Activated B cell treated with CpG ODN at 0.5 μM for 24 hours (primary cell): ENCODE data around the gene ASB10. TPM values are rescaled to one million over a fixed set of nuclear protein-coding genes. Genes with fewer than 3 reads are reported as not detected.
A peak's percentile ranks its signal among the peaks of the same experiment; 100 is the strongest.

Experiments
- ATAC-seq: fragments of 200-7000 bp; cut with Tn5 transposase; one replicate; pipeline ENCODE4 v1.10.0; 2021; ENCODE audit warnings: low read depth, mild to moderate bottlenecking, moderate library complexity
- CTCF ChIA-PET: fragments of 350-600 bp; sonication (Branson Sonifier 250); formaldehyde crosslinking; loops from one replicate; lab custom pipeline; 2021; ENCODE audit warnings: antibody characterized with exemption; lab: Charles Lee
- POLR2A ChIA-PET: fragments of 350-600 bp; sonication (Branson Sonifier 250); formaldehyde crosslinking; loops from one replicate; lab custom pipeline; 2021; ENCODE audit warnings: antibody characterized with exemption; lab: Charles Lee
- DNase-seq: peaks from one replicate; pipeline ENCODE4 v3.0.0; 2022
- H3K27ac Mint-ChIP-seq: one replicate; pipeline ENCODE4 v1.8.0; 2020; ENCODE audit warnings: mixed read lengths
- H3K27me3 Mint-ChIP-seq: one replicate; pipeline ENCODE4 v1.8.0; 2021; ENCODE audit warnings: mixed read lengths
- H3K36me3 Mint-ChIP-seq: one replicate; pipeline ENCODE4 v1.8.0; 2021; ENCODE audit warnings: low read depth, mixed read lengths
- H3K4me1 Mint-ChIP-seq: one replicate; pipeline ENCODE4 v1.8.0; 2021; ENCODE audit warnings: mixed read lengths
- H3K4me3 Mint-ChIP-seq: one replicate; pipeline ENCODE4 v1.8.0; 2020; ENCODE audit warnings: mild to moderate bottlenecking, mixed read lengths
- H3K9me3 Mint-ChIP-seq: one replicate; pipeline ENCODE4 v1.8.0; 2020; ENCODE audit warnings: mixed read lengths
- CTCF ChIP-seq: fragments of 200-600 bp; IDR thresholded peaks from one replicate; pipeline ENCODE4 v1.8.0; 2022; ENCODE audit warnings: antibody characterized with exemption, mild to moderate bottlenecking
- intact Hi-C: fragments of 100-400 bp; cut with micrococcal nuclease; formaldehyde crosslinking; loops from one replicate; pipeline ENCODE4 v1.15.1; 2024
- total RNA-seq: library from RNA; stranded (reverse); gene quantifications from 2 replicates; pipeline ENCODE4 v1.2.3, GENCODE V29; 2022

The ASB10 gene
- total RNA-seq, 1 donor from 2014 or later, result not detected

DNA sequence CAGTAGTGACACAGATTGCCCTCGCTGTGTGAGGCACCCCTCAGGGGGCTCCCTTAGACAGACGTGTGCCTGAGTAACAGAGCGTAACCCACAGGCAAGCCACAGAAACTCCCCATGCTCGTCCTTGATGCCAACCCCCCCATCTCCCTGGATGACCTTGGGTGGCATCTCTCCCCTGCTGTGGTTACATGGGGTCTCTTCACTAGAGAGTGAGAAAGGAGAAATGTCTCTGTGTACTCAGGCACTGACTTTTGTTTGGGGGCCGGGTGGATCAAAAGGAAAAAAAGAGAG, 1.1 kb upstream of the ASB10 start:
- Mint-ChIP-seq H3K4me3 (no peak overlapping the region), H3K9me3 (no peaks in the 10 kb centered on the region), H3K27me3 (peaks cover 31% of the 10 kb centered on the region), H3K27ac (no peak overlapping the region), H3K4me1 (peaks cover 4% of the 10 kb centered on the region), H3K36me3 (no peaks in the 10 kb centered on the region)
- intact Hi-C loops, result no loop called here
- TF ChIP-seq CTCF, result no peak
- no peak for ATAC-seq
- ChIA-PET CTCF (no interaction called here), POLR2A (interaction anchor here (1.0 kb wide), 1 partner anchor 39 kb away, joined by 3 read pairs; the partner anchor contains the start of gene ABCF2)
- DNase-seq, result no peak

GRCh38 chr7:151187409-151188251, 580 bp upstream of the ASB10 start:
- intact Hi-C loops, result no loop called here
- no peak overlapping the region for H3K4me3 Mint-ChIP-seq
- ATAC-seq (no peak), DNase-seq (no peak)
- H3K36me3 Mint-ChIP-seq, result no peaks in the 10 kb centered on the region
- H3K27ac Mint-ChIP-seq, result no peak overlapping the region
- ChIA-PET CTCF (no interaction called here), POLR2A (interaction anchor here (1.0 kb wide), 1 partner anchor 39 kb away, joined by 3 read pairs; the partner anchor contains the start of gene ABCF2)
- H3K9me3 Mint-ChIP-seq, result no peaks in the 10 kb centered on the region
- peaks cover 4% of the 10 kb centered on the region for H3K4me1 Mint-ChIP-seq
- TF ChIP-seq CTCF, result no peak
- H3K27me3 Mint-ChIP-seq, result peaks cover 26% of the 10 kb centered on the region

- ChIA-PET POLR2A (no interaction called here), CTCF (no interaction called here)
- H3K27me3 Mint-ChIP-seq, result peaks cover 27% of the 10 kb centered on the region
- peaks cover 4% of the 10 kb centered on the region for H3K4me1 Mint-ChIP-seq
- TF ChIP-seq CTCF, result no peak
- no peaks in the 10 kb centered on the region for H3K36me3 Mint-ChIP-seq
- ATAC-seq (no peak), DNase-seq (no peak)
- H3K27ac Mint-ChIP-seq, result no peak overlapping the region
- no peak overlapping the region for H3K4me3 Mint-ChIP-seq
- intact Hi-C loops, result no loop called here
- no peaks in the 10 kb centered on the region for H3K9me3 Mint-ChIP-seq
Observed at GRCh38 chr7:151185762-151186639, 1.0 kb downstream of the ASB10 start.

GRCh38 chr7:151181011-151181431, 6.0 kb downstream of the ASB10 start:
- CTCF ChIA-PET, result no interaction called here
- no peak for ATAC-seq
- Mint-ChIP-seq H3K27me3 (peaks cover 30% of the 10 kb centered on the region), H3K27ac (no peak overlapping the region), H3K9me3 (no peaks in the 10 kb centered on the region), H3K36me3 (no peaks in the 10 kb centered on the region), H3K4me3 (no peak overlapping the region), H3K4me1 (no peaks in the 10 kb centered on the region)
- intact Hi-C loops, result no loop called here
- POLR2A ChIA-PET, result no interaction called here
- peak; percentile 6 for DNase-seq
- TF ChIP-seq CTCF, result no peak

DNA sequence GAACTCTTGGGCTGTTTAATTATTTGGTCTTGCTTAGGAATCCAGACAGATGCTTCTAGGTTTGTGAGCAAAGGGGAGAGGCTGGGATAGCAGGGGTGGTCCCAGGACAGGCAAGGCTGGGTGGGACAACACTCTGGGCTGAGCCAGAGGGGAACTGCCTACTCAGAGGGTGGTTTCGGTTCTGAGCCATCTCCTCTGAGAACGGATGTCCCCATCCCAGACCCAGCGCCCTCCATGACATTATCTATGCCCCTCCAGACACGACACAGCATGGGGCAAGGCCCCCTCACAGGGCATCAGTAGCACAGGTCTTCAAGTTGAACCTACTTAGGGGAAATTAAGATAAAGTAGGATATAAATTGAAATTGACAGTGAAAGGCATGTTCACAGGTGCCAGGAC, 7.1 kb downstream of the ASB10 start:
- H3K27ac Mint-ChIP-seq, result no peak overlapping the region
- no peaks in the 10 kb centered on the region for H3K36me3 Mint-ChIP-seq
- H3K9me3 Mint-ChIP-seq, result no peaks in the 10 kb centered on the region
- CTCF ChIA-PET, result no interaction called here
- intact Hi-C loops, result no loop called here
- POLR2A ChIA-PET, result no interaction called here
- no peak for ATAC-seq
- peaks cover 30% of the 10 kb centered on the region for H3K27me3 Mint-ChIP-seq
- no peaks in the 10 kb centered on the region for H3K4me1 Mint-ChIP-seq
- DNase-seq, result peak; percentile 5
- TF ChIP-seq CTCF, result no peak
- no peak overlapping the region for H3K4me3 Mint-ChIP-seq
